CD14-positive monocyte (primary cell): ENCODE measurements around the gene TSPOAP1. TPM values are rescaled to one million over a fixed set of nuclear protein-coding genes. Genes with fewer than 3 reads are reported as not detected.

ENCODE experiments used
- DNase-seq, 3 donors: peaks; one replicate each; pipeline ENCODE4 v3.0.0-alpha.2; 2011 to 2022
- H2AFZ ChIP-seq: 2 replicates; pipeline ENCODE4 v1.6.0; 2012; ENCODE audit warnings: mild to moderate bottlenecking, low read depth, low read length, inconsistent platforms; ENCODE audit not compliant: insufficient read depth, poor library complexity, severe bottlenecking
- H3K27ac ChIP-seq, 2 donors: 1 replicate in 1 of 2; 2 replicates in 1 of 2; pipeline ENCODE4 v1.5.1; 2012 to 2013; ENCODE audit warnings: low read length in 2 of 2, control low read depth in 1 of 2, inconsistent platforms in 1 of 2, low read depth in 1 of 2, mild to moderate bottlenecking in 1 of 2
- H3K27me3 ChIP-seq, 2 donors: one replicate each; pipeline versions ENCODE4 v1.6.0 to v1.6.1; 2011 to 2013; ENCODE audit warnings: low read length in 2 of 2; ENCODE audit not compliant: control insufficient read depth in 2 of 2, insufficient read depth in 2 of 2
- H3K36me3 ChIP-seq, 2 donors: replicated peaks in 1 of 2; 1 replicate in 1 of 2; 2 replicates in 1 of 2; pipeline versions ENCODE4 v1.5.1 to v1.6.1; 2012 to 2013; ENCODE audit warnings: low read length in 2 of 2, control low read depth in 1 of 2, inconsistent platforms in 1 of 2, mild to moderate bottlenecking in 1 of 2; ENCODE audit not compliant: insufficient read depth in 2 of 2, control insufficient read depth in 1 of 2
- H3K4me1 ChIP-seq, 2 donors: 1 replicate in 1 of 2; 2 replicates in 1 of 2; pipeline versions ENCODE4 v1.5.1 to v1.6.1; 2012 to 2013; ENCODE audit warnings: low read length in 2 of 2, control low read depth in 1 of 2, inconsistent platforms in 1 of 2, mild to moderate bottlenecking in 1 of 2, moderate library complexity in 1 of 2; ENCODE audit not compliant: insufficient read depth in 2 of 2, control insufficient read depth in 1 of 2
- H3K4me2 ChIP-seq: replicated peaks from 2 replicates; pipeline ENCODE3; 2012; ENCODE audit warnings: low read length, moderate library complexity, mild to moderate bottlenecking; ENCODE audit not compliant: poor library complexity, severe bottlenecking; ENCODE audit errors: extremely low read depth
- H3K4me3 ChIP-seq, 3 experiments: fragments of 200-600 bp in 1 of 3; sonication (generic) in 1 of 3; replicated peaks in 1 of 3; 1 replicate in 2 of 3; 2 replicates in 1 of 3; pipeline ENCODE4 v1.5.1; 2011 to 2013; ENCODE audit warnings: low read length in 3 of 3, mild to moderate bottlenecking in 3 of 3, control low read depth in 2 of 3, low read depth in 2 of 3, inconsistent platforms in 1 of 3, moderate library complexity in 1 of 3
- H3K79me2 ChIP-seq: 2 replicates; pipeline ENCODE4 v1.6.0; 2012; ENCODE audit warnings: mild to moderate bottlenecking, control low read depth, inconsistent platforms, low read length, moderate library complexity; ENCODE audit not compliant: insufficient read depth
- H3K9ac ChIP-seq: 2 replicates; pipeline ENCODE4 v1.6.0; 2017; ENCODE audit warnings: low read length, mild to moderate bottlenecking; ENCODE audit not compliant: insufficient read depth, poor library complexity, severe bottlenecking
- H3K9me3 ChIP-seq, 2 donors: replicated peaks in 1 of 2; 1 replicate in 1 of 2; 2 replicates in 1 of 2; pipeline versions ENCODE4 v1.5.1 to v1.6.1; 2012 to 2013; ENCODE audit warnings: low read length in 2 of 2, control low read depth in 1 of 2; ENCODE audit not compliant: control insufficient read depth in 1 of 2, insufficient read depth in 1 of 2
- H4K20me1 ChIP-seq: 2 replicates; pipeline ENCODE4 v1.6.0; 2012; ENCODE audit warnings: mild to moderate bottlenecking, low read length, control low read depth, moderate library complexity; ENCODE audit not compliant: insufficient read depth
- H3K27ac Mint-ChIP-seq, 7 donors: one replicate each; pipeline ENCODE4 v1.8.0; 2020; ENCODE audit warnings: mild to moderate bottlenecking in 7 of 7, mixed read lengths in 7 of 7, moderate library complexity in 6 of 7, inconsistent platforms in 2 of 7
- H3K27me3 Mint-ChIP-seq, 3 donors: one replicate each; pipeline ENCODE4 v1.8.0; 2021 to 2022; ENCODE audit warnings: low read depth in 3 of 3, mild to moderate bottlenecking in 3 of 3, mixed read lengths in 3 of 3, moderate library complexity in 3 of 3, inconsistent platforms in 1 of 3
- H3K36me3 Mint-ChIP-seq, 2 donors: one replicate each; pipeline ENCODE4 v1.8.0; 2020; ENCODE audit warnings: mixed read lengths in 2 of 2, inconsistent platforms in 1 of 2, mild to moderate bottlenecking in 1 of 2
- H3K4me1 Mint-ChIP-seq: one replicate; pipeline ENCODE4 v1.8.0; 2020; ENCODE audit warnings: mild to moderate bottlenecking, mixed read lengths
- H3K4me3 Mint-ChIP-seq, 2 donors: one replicate each; pipeline ENCODE4 v1.8.0; 2020; ENCODE audit warnings: mild to moderate bottlenecking in 2 of 2, mixed read lengths in 2 of 2, moderate library complexity in 1 of 2
- H3K9me3 Mint-ChIP-seq, 7 donors: one replicate each; pipeline ENCODE4 v1.8.0; 2020 to 2022; ENCODE audit warnings: mixed read lengths in 7 of 7, mild to moderate bottlenecking in 6 of 7, moderate library complexity in 6 of 7, inconsistent platforms in 2 of 7
- WGBS: methylation state at CpG from one replicate; pipeline ENCODE4 v1.1.5; 2013; ENCODE audit warnings: missing lambda C conversion rate; ENCODE audit not compliant: insufficient coverage; 5-methylcytosine and 5-hydroxymethylcytosine counted together
- intact Hi-C, 2 donors: fragments of 100-400 bp; cut with micrococcal nuclease; formaldehyde crosslinking; loops; one replicate each; pipeline versions ENCODE4 v1.15.0 to v1.15.1; 2023
- polyA plus RNA-seq, 3 donors: library from polyadenylated mRNA; depleted of rRNA in 1 of 3; unstranded in 2 of 3; stranded (reverse) in 1 of 3; fragments of 300-500 nt in 2 of 3; fragments of >200 nt in 1 of 3; fragmentation: Illumina TruSeq in 2 of 3; gene quantifications; 1 replicate in 2 of 3; 2 replicates in 1 of 3; pipeline ENCODE4 v1.2.3, GENCODE V29; 2012 to 2021
- TF ChIP-seq, protein P1 (sequence below): fragments of 200-600 bp; IDR thresholded peaks from one replicate; pipeline ENCODE4 v1.8.0; 2022; ENCODE audit warnings: antibody characterized with exemption, mild to moderate bottlenecking

Gene TSPOAP1
- polyA plus RNA-seq, 3 donors = 0.10 to 14.0 (median 0.18) TPM

DNA sequence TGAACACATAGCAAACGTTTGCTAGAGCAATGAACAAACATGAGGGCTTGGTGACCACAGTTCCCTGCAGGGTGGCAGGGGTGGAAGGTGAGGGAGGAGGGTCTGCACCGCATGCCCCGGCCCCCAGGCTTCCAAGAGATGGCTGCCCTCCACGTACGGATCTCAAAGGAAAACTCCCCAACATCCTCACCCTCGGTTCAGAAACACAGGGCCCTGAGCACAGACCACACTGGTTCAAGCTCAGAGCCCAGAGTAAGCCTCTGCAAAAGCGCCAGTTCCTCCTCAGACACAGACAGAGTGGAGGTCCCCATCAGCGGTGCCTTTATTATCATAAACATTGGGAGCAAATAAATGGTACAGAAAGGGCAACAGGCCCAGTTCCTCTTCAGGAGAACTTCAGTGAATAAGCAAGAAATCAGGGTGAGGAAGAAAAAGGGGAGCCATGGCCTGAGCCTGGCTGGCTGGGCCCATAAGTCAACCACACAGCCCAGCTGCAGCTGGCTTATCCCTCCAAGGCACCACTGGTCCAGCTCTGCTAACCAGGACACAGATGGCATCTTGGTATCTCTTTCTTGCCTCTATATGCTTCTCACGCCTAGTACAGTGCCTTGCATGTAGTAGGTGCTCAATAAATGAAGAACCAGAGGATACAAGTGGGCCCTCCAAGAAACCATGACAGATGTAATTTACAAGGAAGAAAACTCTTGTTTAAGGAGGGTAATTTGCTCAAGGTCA, 58.9 kb downstream of the TSPOAP1 start:
- Histone ChIP-seq H3K27ac (no peak overlapping the region), H3K4me2 (no peak overlapping the region), H4K20me1 (no peaks in the 10 kb centered on the region), H3K36me3 (no peaks in the 10 kb centered on the region), H2AFZ (no peak overlapping the region), H3K79me2 (peaks cover 55% of the 10 kb centered on the region), H3K4me1 (peaks cover 51 to 62% of the 10 kb centered on the region in 2 donors), H3K9ac (no peak overlapping the region), H3K9me3 (no peaks in the 10 kb centered on the region), H3K27me3 (no peaks in the 10 kb centered on the region), H3K4me3 (no peak overlapping the region)
- intact Hi-C loops = no loop called here
- H3K27me3 Mint-ChIP-seq = peaks cover 0 to 7% (median 1%) of the 10 kb centered on the region in 3 donors
- peaks cover 0 to 2% (median 0%) of the 10 kb centered on the region in 7 donors for H3K9me3 Mint-ChIP-seq
- no peak for DNase-seq
- H3K4me3 Mint-ChIP-seq = no peak overlapping the region
- 57% methylated on average over 3 of the region's 9 CpGs for WGBS
- TF ChIP-seq, protein P1, sequence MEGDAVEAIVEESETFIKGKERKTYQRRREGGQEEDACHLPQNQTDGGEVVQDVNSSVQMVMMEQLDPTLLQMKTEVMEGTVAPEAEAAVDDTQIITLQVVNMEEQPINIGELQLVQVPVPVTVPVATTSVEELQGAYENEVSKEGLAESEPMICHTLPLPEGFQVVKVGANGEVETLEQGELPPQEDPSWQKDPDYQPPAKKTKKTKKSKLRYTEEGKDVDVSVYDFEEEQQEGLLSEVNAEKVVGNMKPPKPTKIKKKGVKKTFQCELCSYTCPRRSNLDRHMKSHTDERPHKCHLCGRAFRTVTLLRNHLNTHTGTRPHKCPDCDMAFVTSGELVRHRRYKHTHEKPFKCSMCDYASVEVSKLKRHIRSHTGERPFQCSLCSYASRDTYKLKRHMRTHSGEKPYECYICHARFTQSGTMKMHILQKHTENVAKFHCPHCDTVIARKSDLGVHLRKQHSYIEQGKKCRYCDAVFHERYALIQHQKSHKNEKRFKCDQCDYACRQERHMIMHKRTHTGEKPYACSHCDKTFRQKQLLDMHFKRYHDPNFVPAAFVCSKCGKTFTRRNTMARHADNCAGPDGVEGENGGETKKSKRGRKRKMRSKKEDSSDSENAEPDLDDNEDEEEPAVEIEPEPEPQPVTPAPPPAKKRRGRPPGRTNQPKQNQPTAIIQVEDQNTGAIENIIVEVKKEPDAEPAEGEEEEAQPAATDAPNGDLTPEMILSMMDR = no peak
- peaks cover 80% of the 10 kb centered on the region for H3K4me1 Mint-ChIP-seq
- peak overlapping the region in 2 of 7 donors; percentile 15 to 56 for H3K27ac Mint-ChIP-seq
- H3K36me3 Mint-ChIP-seq = peaks cover 28 to 38% of the 10 kb centered on the region in 2 donors

DNA sequence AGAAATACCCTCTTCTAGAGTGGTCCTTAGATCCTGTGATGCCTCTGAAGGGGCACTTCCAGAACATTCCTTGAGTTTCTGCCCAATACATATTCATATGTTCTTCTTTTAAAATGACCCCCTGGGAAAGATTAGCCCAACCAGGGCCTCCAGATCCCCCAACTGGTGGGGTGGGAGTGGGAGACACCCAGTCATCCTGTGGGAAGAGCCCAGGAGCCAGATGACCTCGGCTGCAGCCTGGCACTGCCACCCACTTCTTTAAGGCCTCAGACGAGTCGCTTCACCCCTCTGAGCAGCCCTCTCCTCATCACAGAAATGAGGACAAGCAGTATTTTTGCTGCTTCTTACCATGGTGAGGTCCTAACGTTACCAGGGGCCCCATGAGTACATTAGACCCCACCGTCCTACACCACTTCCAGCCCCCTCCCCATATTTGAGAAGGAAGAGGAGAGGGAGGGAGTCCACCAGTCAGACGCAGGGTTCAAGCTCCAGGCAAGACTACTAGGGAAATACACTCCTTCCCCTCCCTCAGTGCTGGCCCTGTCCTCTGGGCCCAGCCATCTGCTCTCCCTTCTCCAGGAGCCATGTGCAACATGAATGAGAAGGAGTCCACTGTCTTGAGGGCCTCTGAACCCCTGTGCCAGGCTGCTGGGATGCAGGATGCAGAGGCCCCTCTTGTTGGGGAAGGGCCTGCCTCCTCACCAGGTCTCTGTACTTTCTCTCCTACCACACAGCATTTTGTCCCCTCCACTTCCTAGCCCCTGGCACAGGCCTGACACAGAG, 59.6 kb downstream of the TSPOAP1 start:
- H3K79me2 ChIP-seq = peaks cover 49% of the 10 kb centered on the region
- no peak for DNase-seq
- no peak overlapping the region for H3K4me3 Mint-ChIP-seq
- H3K9ac ChIP-seq = no peak overlapping the region
- H3K36me3 Mint-ChIP-seq = peaks cover 28 to 38% of the 10 kb centered on the region in 2 donors
- H3K27me3 ChIP-seq = no peaks in the 10 kb centered on the region
- H3K9me3 Mint-ChIP-seq = peaks cover 0 to 2% (median 0%) of the 10 kb centered on the region in 7 donors
- H3K27me3 Mint-ChIP-seq = peaks cover 0 to 15% (median 1%) of the 10 kb centered on the region in 3 donors
- H3K4me1 Mint-ChIP-seq = peaks cover 74% of the 10 kb centered on the region
- intact Hi-C loops = no loop called here
- H3K27ac Mint-ChIP-seq = peak overlapping the region in 2 of 7 donors; percentile 15 to 35
- peak overlapping the region; percentile 27 for H2AFZ ChIP-seq
- no peaks in the 10 kb centered on the region for H3K9me3 ChIP-seq
- TF ChIP-seq, protein P1 = no peak
- peaks cover 45 to 59% of the 10 kb centered on the region in 2 donors for H3K4me1 ChIP-seq
- H4K20me1 ChIP-seq = no peaks in the 10 kb centered on the region
- H3K4me3 ChIP-seq = no peak overlapping the region
- WGBS = 30% methylated on average over 2 of the region's 6 CpGs
- no peak overlapping the region for H3K27ac ChIP-seq
- H3K36me3 ChIP-seq = no peaks in the 10 kb centered on the region
- H3K4me2 ChIP-seq = no peak overlapping the region
